ENCODE results near the gene SPTBN1. TPM values are rescaled to one million over a fixed set of nuclear protein-coding genes. Genes with fewer than 3 reads are reported as not detected.
A peak's percentile ranks its signal among the peaks of the same experiment; 100 is the strongest.

The SPTBN1 gene
- total RNA-seq, 1 donor from 2014 or later, result 251 TPM

DNA sequence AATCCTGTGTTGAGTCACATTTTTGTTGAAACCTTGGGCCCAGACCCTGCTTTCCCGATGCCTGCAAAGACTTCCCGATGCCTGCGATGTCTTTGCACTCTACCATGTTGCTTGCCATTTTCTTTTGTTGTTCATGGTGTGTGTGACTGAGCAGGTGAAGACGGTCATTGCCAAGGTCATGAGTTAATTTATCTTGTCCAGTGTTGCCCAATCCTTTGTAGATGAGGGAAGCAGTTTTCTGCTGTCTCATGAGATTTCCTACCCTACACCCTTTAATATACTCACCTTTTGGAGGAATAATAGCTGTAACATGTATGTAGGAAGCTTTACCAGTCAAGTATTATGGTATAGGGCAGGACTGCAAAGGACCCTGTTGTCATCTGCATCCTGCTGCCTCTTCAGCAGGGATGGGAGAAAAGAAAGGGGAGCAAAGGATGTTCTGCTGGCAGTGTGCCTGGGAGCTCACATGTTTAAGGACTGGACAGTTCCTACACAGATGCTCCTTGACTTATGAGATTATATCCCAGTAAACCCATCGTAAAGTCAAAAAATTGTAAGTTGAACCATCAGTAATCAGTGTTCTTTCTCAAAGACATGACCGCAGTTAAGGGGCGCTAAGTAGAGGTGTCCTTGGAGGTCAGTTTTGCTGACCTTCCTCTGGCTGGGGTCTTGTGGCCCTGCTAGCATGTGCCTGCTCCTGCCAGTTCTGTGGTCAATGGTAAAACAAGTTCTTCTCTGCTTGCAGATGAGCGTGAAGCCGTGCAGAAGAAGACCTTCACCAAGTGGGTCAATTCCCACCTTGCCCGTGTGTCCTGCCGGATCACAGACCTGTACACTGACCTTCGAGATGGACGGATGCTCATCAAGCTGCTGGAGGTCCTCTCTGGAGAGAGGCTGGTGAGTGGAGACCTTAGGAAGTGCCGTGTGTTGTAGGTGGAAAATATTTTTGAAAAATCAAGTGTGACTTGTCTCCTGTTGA lies 142.5 kb downstream of the SPTBN1 start:
- no peaks in the 10 kb centered on the region for H3K27me3 ChIP-seq (ENCODE audit: control insufficient read depth in 3 of 3, insufficient read depth in 3 of 3, low read length in 3 of 3)
- no peak overlapping the region for H3K9ac ChIP-seq (ENCODE audit: low read depth in 1 of 3, low read length in 3 of 3)
- H3K9me3 ChIP-seq (ENCODE audit: control insufficient read depth in 3 of 3, low read length in 3 of 3), result no peaks in the 10 kb centered on the region
- H3K27ac ChIP-seq (ENCODE audit: low read depth, low read length), result no peak overlapping the region
- no peak overlapping the region for H3K4me3 ChIP-seq (ENCODE audit: low read length in 3 of 3)
- H3K4me1 ChIP-seq (ENCODE audit: control insufficient read depth in 3 of 3, insufficient read depth in 3 of 3, low read length in 3 of 3), result peaks cover 66 to 82% (median 70%) of the 10 kb centered on the region in 3 donors
- peaks cover 0 to 4% (median 4%) of the 10 kb centered on the region in 3 donors for H3K36me3 ChIP-seq (ENCODE audit: control insufficient read depth in 3 of 3, insufficient read depth in 3 of 3, low read length in 3 of 3)

- Histone ChIP-seq H3K36me3 (ENCODE audit: control insufficient read depth in 3 of 3, insufficient read depth in 3 of 3, low read length in 3 of 3) (peaks cover 0 to 4% (median 4%) of the 10 kb centered on the region in 3 donors), H3K4me1 (ENCODE audit: control insufficient read depth in 3 of 3, insufficient read depth in 3 of 3, low read length in 3 of 3) (peaks cover 70 to 89% (median 77%) of the 10 kb centered on the region in 3 donors), H3K9ac (ENCODE audit: low read depth in 1 of 3, low read length in 3 of 3) (no peak overlapping the region), H3K27ac (ENCODE audit: low read depth, low read length) (no peak overlapping the region), H3K4me3 (ENCODE audit: low read length in 3 of 3) (no peak overlapping the region), H3K27me3 (ENCODE audit: control insufficient read depth in 3 of 3, insufficient read depth in 3 of 3, low read length in 3 of 3) (no peaks in the 10 kb centered on the region), H3K9me3 (ENCODE audit: control insufficient read depth in 3 of 3, low read length in 3 of 3) (no peaks in the 10 kb centered on the region)
Measured at GRCh38 chr2:54599326-54599710, 143.2 kb downstream of the SPTBN1 start.

DNA sequence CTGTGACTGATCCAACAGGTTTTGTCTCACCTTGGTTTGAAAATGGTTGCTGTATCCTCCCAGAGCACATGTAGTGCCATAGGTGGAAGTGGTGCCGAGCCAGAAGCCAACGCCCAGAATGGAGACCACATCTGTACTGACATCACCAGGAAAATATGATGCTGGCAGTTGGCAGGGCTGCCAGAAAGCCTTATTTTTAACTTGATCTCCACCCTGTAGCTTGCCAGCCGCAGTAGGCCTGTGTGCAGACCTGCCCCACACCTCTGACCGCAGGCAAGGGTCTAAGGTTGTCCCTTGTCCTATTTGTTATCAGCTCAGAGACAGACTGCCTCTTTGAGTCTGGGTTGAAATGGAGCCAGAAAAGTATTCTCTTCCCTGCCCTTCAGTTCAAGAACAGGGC lies 143.8 kb downstream of the SPTBN1 start:
- H3K36me3 ChIP-seq (ENCODE audit: control insufficient read depth in 3 of 3, insufficient read depth in 3 of 3, low read length in 3 of 3), result peaks cover 0 to 4% (median 4%) of the 10 kb centered on the region in 3 donors
- H3K9ac ChIP-seq (ENCODE audit: low read depth in 1 of 3, low read length in 3 of 3), result no peak overlapping the region
- peak overlapping the region; percentile 52 for H3K27ac ChIP-seq (ENCODE audit: low read depth, low read length)
- no peaks in the 10 kb centered on the region for H3K27me3 ChIP-seq (ENCODE audit: control insufficient read depth in 3 of 3, insufficient read depth in 3 of 3, low read length in 3 of 3)
- H3K9me3 ChIP-seq (ENCODE audit: control insufficient read depth in 3 of 3, low read length in 3 of 3), result no peaks in the 10 kb centered on the region
- H3K4me3 ChIP-seq (ENCODE audit: low read length in 3 of 3), result no peak overlapping the region
- peaks cover 73 to 95% (median 80%) of the 10 kb centered on the region in 3 donors for H3K4me1 ChIP-seq (ENCODE audit: control insufficient read depth in 3 of 3, insufficient read depth in 3 of 3, low read length in 3 of 3)

DNA sequence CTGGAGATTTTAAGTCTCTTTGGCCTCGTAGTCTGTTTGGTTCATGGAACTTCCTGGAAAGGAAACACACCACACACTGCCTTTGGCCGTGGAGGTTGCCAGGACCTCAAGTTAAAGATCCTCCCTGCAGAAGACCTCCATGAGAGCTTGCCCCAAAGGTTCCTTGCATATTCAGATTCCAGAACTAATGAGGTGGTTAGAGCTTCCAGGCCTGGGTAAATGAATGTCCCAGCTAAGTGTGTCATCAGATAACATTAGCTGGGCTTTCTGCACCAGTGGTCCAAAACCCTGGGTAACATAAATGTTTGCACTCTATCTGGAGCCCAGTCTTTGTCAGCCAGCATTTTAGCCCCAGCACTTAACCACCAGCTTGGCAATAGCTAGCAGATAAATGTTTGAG lies 145.2 kb downstream of the SPTBN1 start:
- peaks cover 66 to 92% (median 79%) of the 10 kb centered on the region in 3 donors for H3K4me1 ChIP-seq (ENCODE audit: control insufficient read depth in 3 of 3, insufficient read depth in 3 of 3, low read length in 3 of 3)
- H3K36me3 ChIP-seq (ENCODE audit: control insufficient read depth in 3 of 3, insufficient read depth in 3 of 3, low read length in 3 of 3), result peaks cover 0 to 4% (median 4%) of the 10 kb centered on the region in 3 donors
- H3K27me3 ChIP-seq (ENCODE audit: control insufficient read depth in 3 of 3, insufficient read depth in 3 of 3, low read length in 3 of 3), result no peaks in the 10 kb centered on the region
- H3K9ac ChIP-seq (ENCODE audit: low read depth in 1 of 3, low read length in 3 of 3), result no peak overlapping the region
- H3K27ac ChIP-seq (ENCODE audit: low read depth, low read length), result no peak overlapping the region
- H3K9me3 ChIP-seq (ENCODE audit: control insufficient read depth in 3 of 3, low read length in 3 of 3), result no peaks in the 10 kb centered on the region
- H3K4me3 ChIP-seq (ENCODE audit: low read length in 3 of 3), result no peak overlapping the region

GRCh38 chr2:54602736-54603322 lies 146.7 kb downstream of the SPTBN1 start:
- Histone ChIP-seq H3K27ac (ENCODE audit: low read depth, low read length) (peak overlapping the region; percentile 41), H3K4me3 (ENCODE audit: low read length in 3 of 3) (no peak overlapping the region), H3K4me1 (ENCODE audit: control insufficient read depth in 3 of 3, insufficient read depth in 3 of 3, low read length in 3 of 3) (peaks cover 53 to 81% (median 73%) of the 10 kb centered on the region in 3 donors), H3K36me3 (ENCODE audit: control insufficient read depth in 3 of 3, insufficient read depth in 3 of 3, low read length in 3 of 3) (peaks cover 0 to 4% (median 4%) of the 10 kb centered on the region in 3 donors), H3K9ac (ENCODE audit: low read depth in 1 of 3, low read length in 3 of 3) (no peak overlapping the region), H3K9me3 (ENCODE audit: control insufficient read depth in 3 of 3, low read length in 3 of 3) (no peaks in the 10 kb centered on the region), H3K27me3 (ENCODE audit: control insufficient read depth in 3 of 3, insufficient read depth in 3 of 3, low read length in 3 of 3) (no peaks in the 10 kb centered on the region)

DNA sequence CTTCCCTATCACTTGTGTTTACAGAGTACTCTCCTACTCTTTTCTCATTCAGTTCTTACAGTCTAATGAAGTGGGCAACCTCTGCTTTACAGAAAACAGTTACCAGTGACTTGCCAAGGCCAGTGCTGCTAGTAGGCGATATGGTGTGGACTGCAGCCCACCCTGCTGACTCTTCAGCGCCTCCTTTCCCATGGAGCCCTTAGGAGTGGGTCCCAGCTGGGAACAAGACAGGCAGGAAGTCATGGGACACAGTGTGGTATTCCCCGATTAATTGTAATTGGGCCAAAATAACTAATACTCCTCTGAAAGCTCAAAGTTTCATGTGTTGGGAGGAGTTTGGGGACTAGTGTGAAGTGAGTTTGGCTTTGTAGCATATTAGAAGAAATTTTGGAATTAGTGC lies 147.2 kb downstream of the SPTBN1 start:
- Histone ChIP-seq H3K9me3 (ENCODE audit: control insufficient read depth in 3 of 3, low read length in 3 of 3) (no peaks in the 10 kb centered on the region), H3K4me1 (ENCODE audit: control insufficient read depth in 3 of 3, insufficient read depth in 3 of 3, low read length in 3 of 3) (peaks cover 47 to 78% (median 69%) of the 10 kb centered on the region in 3 donors), H3K27ac (ENCODE audit: low read depth, low read length) (peak overlapping the region; percentile 41), H3K9ac (ENCODE audit: low read depth in 1 of 3, low read length in 3 of 3) (no peak overlapping the region), H3K36me3 (ENCODE audit: control insufficient read depth in 3 of 3, insufficient read depth in 3 of 3, low read length in 3 of 3) (peaks cover 0 to 4% (median 4%) of the 10 kb centered on the region in 3 donors), H3K4me3 (ENCODE audit: low read length in 3 of 3) (no peak overlapping the region), H3K27me3 (ENCODE audit: control insufficient read depth in 3 of 3, insufficient read depth in 3 of 3, low read length in 3 of 3) (no peaks in the 10 kb centered on the region)

- no peaks in the 10 kb centered on the region for H3K9me3 ChIP-seq (ENCODE audit: control insufficient read depth in 3 of 3, low read length in 3 of 3)
- no peaks in the 10 kb centered on the region for H3K27me3 ChIP-seq (ENCODE audit: control insufficient read depth in 3 of 3, insufficient read depth in 3 of 3, low read length in 3 of 3)
- H3K36me3 ChIP-seq (ENCODE audit: control insufficient read depth in 3 of 3, insufficient read depth in 3 of 3, low read length in 3 of 3), result peaks cover 0 to 4% (median 3%) of the 10 kb centered on the region in 3 donors
- peaks cover 45 to 74% (median 65%) of the 10 kb centered on the region in 3 donors for H3K4me1 ChIP-seq (ENCODE audit: control insufficient read depth in 3 of 3, insufficient read depth in 3 of 3, low read length in 3 of 3)
- H3K4me3 ChIP-seq (ENCODE audit: low read length in 3 of 3), result no peak overlapping the region
- peak overlapping the region; percentile 41 for H3K27ac ChIP-seq (ENCODE audit: low read depth, low read length)
- no peak overlapping the region for H3K9ac ChIP-seq (ENCODE audit: low read depth in 1 of 3, low read length in 3 of 3)
Measured at GRCh38 chr2:54603796-54604195, 147.7 kb downstream of the SPTBN1 start.

GRCh38 chr2:54604871-54605270 lies 148.7 kb downstream of the SPTBN1 start:
- Histone ChIP-seq H3K27ac (ENCODE audit: low read depth, low read length) (no peak overlapping the region), H3K27me3 (ENCODE audit: control insufficient read depth in 3 of 3, insufficient read depth in 3 of 3, low read length in 3 of 3) (no peaks in the 10 kb centered on the region), H3K9me3 (ENCODE audit: control insufficient read depth in 3 of 3, low read length in 3 of 3) (no peaks in the 10 kb centered on the region), H3K4me3 (ENCODE audit: low read length in 3 of 3) (no peak overlapping the region), H3K36me3 (ENCODE audit: control insufficient read depth in 3 of 3, insufficient read depth in 3 of 3, low read length in 3 of 3) (no peaks in the 10 kb centered on the region), H3K9ac (ENCODE audit: low read depth in 1 of 3, low read length in 3 of 3) (no peak overlapping the region), H3K4me1 (ENCODE audit: control insufficient read depth in 3 of 3, insufficient read depth in 3 of 3, low read length in 3 of 3) (peaks cover 34 to 63% (median 55%) of the 10 kb centered on the region in 3 donors)

DNA sequence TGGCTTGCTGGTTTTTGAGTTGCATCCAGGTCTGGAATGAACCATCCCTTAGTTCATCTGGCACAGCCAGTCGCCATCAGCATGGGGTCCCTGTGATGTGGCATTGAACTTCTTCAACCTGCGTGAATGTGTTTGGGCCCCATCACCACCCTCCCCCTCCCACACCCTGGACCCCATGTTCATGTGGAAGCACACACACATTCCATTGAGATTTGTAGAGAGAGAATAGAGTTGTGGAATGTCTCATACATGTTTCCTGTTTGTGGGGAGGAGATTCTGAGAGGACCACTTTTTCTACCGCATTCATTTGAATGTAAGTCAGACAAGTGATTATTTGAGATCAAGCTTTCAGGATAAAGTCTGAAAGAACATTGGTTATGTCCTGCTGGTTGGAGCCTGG lies 149.7 kb downstream of the SPTBN1 start:
- Histone ChIP-seq H3K9ac (ENCODE audit: low read depth in 1 of 3, low read length in 3 of 3) (no peak overlapping the region), H3K27me3 (ENCODE audit: control insufficient read depth in 3 of 3, insufficient read depth in 3 of 3, low read length in 3 of 3) (no peaks in the 10 kb centered on the region), H3K27ac (ENCODE audit: low read depth, low read length) (no peak overlapping the region), H3K4me1 (ENCODE audit: control insufficient read depth in 3 of 3, insufficient read depth in 3 of 3, low read length in 3 of 3) (peaks cover 29 to 55% (median 48%) of the 10 kb centered on the region in 3 donors), H3K9me3 (ENCODE audit: control insufficient read depth in 3 of 3, low read length in 3 of 3) (no peaks in the 10 kb centered on the region), H3K36me3 (ENCODE audit: control insufficient read depth in 3 of 3, insufficient read depth in 3 of 3, low read length in 3 of 3) (no peaks in the 10 kb centered on the region), H3K4me3 (ENCODE audit: low read length in 3 of 3) (no peak overlapping the region)

Measured in skeletal muscle tissue (tissue), 4 donors.